ENCODE data around the gene RPGRIP1. TPM values are rescaled to one million over a fixed set of nuclear protein-coding genes. Genes with fewer than 3 reads are reported as not detected.

RPGRIP1 gene
- polyA plus RNA-seq (2013): 0.17 TPM

GRCh38 chr14:21279783-21280182, at the start of gene RPGRIP1:
RPGRIP1 (plus strand) TSS chr14:21280083; CDS start chr14:21287977, 7,894 bp downstream.
- CTCF ChIA-PET: interaction anchor here (0.9 kb wide), 1 partner anchor 9 kb away, joined by 4 read pairs; no protein-coding TSS in a partner anchor
- H3K4me3 ChIP-seq (ENCODE audit: control insufficient read depth in 1 of 7, extremely low read depth in 1 of 7, insufficient read depth in 4 of 7, low read depth in 2 of 7, low read length in 6 of 7): no peak within 1 kb of the TSS
- H3K27ac ChIP-seq (ENCODE audit: insufficient read depth in 1 of 2, low read depth in 1 of 2, low read length in 2 of 2, poor library complexity in 1 of 2, severe bottlenecking in 2 of 2): no peak within 1 kb of the TSS
- no peaks in the 10 kb centered on the region for H3K4me1 ChIP-seq (ENCODE audit: control extremely low read depth in 1 of 4, control insufficient read depth in 4 of 4, insufficient read depth in 4 of 4, low read length in 3 of 4)
- no peaks in the 10 kb centered on the region for H3K36me3 ChIP-seq (ENCODE audit: control insufficient read depth in 4 of 4, insufficient read depth in 4 of 4, low read length in 3 of 4)
- POLR2A ChIA-PET: no interaction called here
- DNase-seq: no peak
- no peaks in the 10 kb centered on the region for H3K27me3 ChIP-seq (replicated peaks in 2 of 5; ENCODE audit: control insufficient read depth in 4 of 5, insufficient read depth in 5 of 5, low read length in 4 of 5)
- no peaks in the 10 kb centered on the region for H3K9me3 ChIP-seq (ENCODE audit: control extremely low read depth in 1 of 5, control insufficient read depth in 4 of 5, insufficient read depth in 2 of 5, low read depth in 1 of 5, low read length in 4 of 5)
- no CpG with 5 or more reads among the region's 2 CpGs for WGBS (ENCODE audit: insufficient coverage)

DNA sequence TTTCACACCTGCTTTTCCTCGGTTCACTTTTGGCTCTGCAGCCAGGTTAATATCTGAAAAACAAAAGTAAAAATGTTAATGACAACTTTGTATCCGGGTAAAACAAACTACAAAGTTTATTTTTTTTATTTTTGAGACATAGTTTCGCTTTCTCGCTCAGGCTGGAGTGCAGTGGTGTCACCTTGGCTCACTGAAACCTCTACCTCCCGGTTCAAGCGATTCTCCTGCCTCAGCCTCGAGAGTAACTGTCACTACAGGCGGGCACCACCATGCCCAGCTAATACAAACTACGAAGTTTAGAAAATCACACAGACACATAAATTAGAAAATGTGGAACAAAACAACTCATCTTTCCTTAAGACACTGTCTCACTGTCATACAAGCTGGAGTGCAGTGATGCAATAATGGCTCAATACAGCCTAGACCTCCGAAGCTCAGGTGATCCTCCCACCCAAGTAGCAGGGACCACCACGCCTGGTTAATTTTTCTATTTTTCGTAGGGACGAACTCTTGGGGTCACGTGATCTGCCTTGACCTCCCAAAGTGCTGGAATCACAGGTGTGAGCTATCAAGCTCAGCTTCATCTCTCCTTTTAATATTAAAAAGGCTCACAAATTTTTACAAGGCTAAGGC, 48.7 kb upstream of the RPGRIP1 start:
- H3K4me3 ChIP-seq (ENCODE audit: control insufficient read depth in 1 of 7, extremely low read depth in 1 of 7, insufficient read depth in 4 of 7, low read depth in 2 of 7, low read length in 6 of 7): no peak overlapping the region
- no peak for DNase-seq
- no peaks in the 10 kb centered on the region for H3K9me3 ChIP-seq (ENCODE audit: control extremely low read depth in 1 of 5, control insufficient read depth in 4 of 5, insufficient read depth in 2 of 5, low read depth in 1 of 5, low read length in 4 of 5)
- ChIA-PET POLR2A (interaction anchor here (0.8 kb wide), 1 partner anchor 246 kb away, joined by 6 read pairs; the partner anchor contains the start of genes RAB2B and TOX4), CTCF (interaction anchor here (0.8 to 2.6 kb wide), 5 partner anchors 9 to 116 kb away, joined by 3 to 13 read pairs (median 4); no protein-coding TSS in a partner anchor)
- no peak overlapping the region for H3K27ac ChIP-seq (ENCODE audit: insufficient read depth in 1 of 2, low read depth in 1 of 2, low read length in 2 of 2, poor library complexity in 1 of 2, severe bottlenecking in 2 of 2)
- H3K27me3 ChIP-seq (replicated peaks in 2 of 5; ENCODE audit: control insufficient read depth in 4 of 5, insufficient read depth in 5 of 5, low read length in 4 of 5): no peaks in the 10 kb centered on the region
- peaks cover 29 to 90% (median 56%) of the 10 kb centered on the region in 4 experiments for H3K36me3 ChIP-seq (ENCODE audit: control insufficient read depth in 4 of 4, insufficient read depth in 4 of 4, low read length in 3 of 4)
- WGBS (ENCODE audit: insufficient coverage): 97% methylated on average over 11 of the region's 14 CpGs
- peaks cover 0 to 2% (median 0%) of the 10 kb centered on the region in 4 experiments for H3K4me1 ChIP-seq (ENCODE audit: control extremely low read depth in 1 of 4, control insufficient read depth in 4 of 4, insufficient read depth in 4 of 4, low read length in 3 of 4)

- H3K27ac ChIP-seq (ENCODE audit: insufficient read depth in 1 of 2, low read depth in 1 of 2, low read length in 2 of 2, poor library complexity in 1 of 2, severe bottlenecking in 2 of 2): peak overlapping the region in 1 of 2 experiments; percentile 20
- WGBS (ENCODE audit: insufficient coverage): 82% methylated on average over 7 of the region's 8 CpGs
- no peaks in the 10 kb centered on the region for H3K27me3 ChIP-seq (replicated peaks in 2 of 5; ENCODE audit: control insufficient read depth in 4 of 5, insufficient read depth in 5 of 5, low read length in 4 of 5)
- no peak overlapping the region for H3K4me3 ChIP-seq (ENCODE audit: control insufficient read depth in 1 of 7, extremely low read depth in 1 of 7, insufficient read depth in 4 of 7, low read depth in 2 of 7, low read length in 6 of 7)
- H3K4me1 ChIP-seq (ENCODE audit: control extremely low read depth in 1 of 4, control insufficient read depth in 4 of 4, insufficient read depth in 4 of 4, low read length in 3 of 4): peaks cover 0 to 2% (median 0%) of the 10 kb centered on the region in 4 experiments
- ChIA-PET POLR2A (interaction anchor here (0.6 kb wide), 1 partner anchor 284 kb away, joined by 4 read pairs; no protein-coding TSS in a partner anchor), CTCF (no interaction called here)
- H3K9me3 ChIP-seq (ENCODE audit: control extremely low read depth in 1 of 5, control insufficient read depth in 4 of 5, insufficient read depth in 2 of 5, low read depth in 1 of 5, low read length in 4 of 5): no peaks in the 10 kb centered on the region
- peak; percentile 24 to 47 (median 41) for DNase-seq
- H3K36me3 ChIP-seq (ENCODE audit: control insufficient read depth in 4 of 4, insufficient read depth in 4 of 4, low read length in 3 of 4): peaks cover 23 to 92% (median 47%) of the 10 kb centered on the region in 4 experiments
These were observed 46.3 kb upstream of the RPGRIP1 start for GRCh38 chr14:21233457-21234076.

DNA sequence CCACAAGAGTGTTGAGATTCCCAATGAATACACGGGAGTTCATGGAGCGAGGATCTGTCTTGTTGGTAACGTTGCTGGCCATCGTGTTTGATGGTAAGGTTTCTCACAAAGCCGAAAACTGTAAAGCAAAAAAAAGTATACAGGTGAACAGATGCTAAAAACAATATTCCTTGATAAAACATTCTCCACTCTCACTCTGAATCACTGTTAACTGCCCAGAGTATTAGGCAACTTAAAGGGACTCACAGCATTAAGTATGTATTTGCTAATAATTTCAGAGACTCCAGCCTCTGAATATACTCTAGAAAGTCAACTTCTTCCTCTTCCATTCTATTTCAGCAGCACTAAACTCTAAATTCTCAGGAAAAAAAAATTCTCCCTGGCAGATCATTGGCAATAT, 45.8 kb upstream of the RPGRIP1 start:
- Histone ChIP-seq H3K4me1 (ENCODE audit: control extremely low read depth in 1 of 4, control insufficient read depth in 4 of 4, insufficient read depth in 4 of 4, low read length in 3 of 4) (peaks cover 0 to 2% (median 0%) of the 10 kb centered on the region in 4 experiments), H3K4me3 (ENCODE audit: control insufficient read depth in 1 of 7, extremely low read depth in 1 of 7, insufficient read depth in 4 of 7, low read depth in 2 of 7, low read length in 6 of 7) (no peak overlapping the region), H3K36me3 (ENCODE audit: control insufficient read depth in 4 of 4, insufficient read depth in 4 of 4, low read length in 3 of 4) (peaks cover 21 to 92% (median 45%) of the 10 kb centered on the region in 4 experiments), H3K27me3 (replicated peaks in 2 of 5; ENCODE audit: control insufficient read depth in 4 of 5, insufficient read depth in 5 of 5, low read length in 4 of 5) (no peaks in the 10 kb centered on the region), H3K9me3 (ENCODE audit: control extremely low read depth in 1 of 5, control insufficient read depth in 4 of 5, insufficient read depth in 2 of 5, low read depth in 1 of 5, low read length in 4 of 5) (no peaks in the 10 kb centered on the region), H3K27ac (ENCODE audit: insufficient read depth in 1 of 2, low read depth in 1 of 2, low read length in 2 of 2, poor library complexity in 1 of 2, severe bottlenecking in 2 of 2) (peak overlapping the region in 1 of 2 experiments; percentile 20)
- WGBS (ENCODE audit: insufficient coverage): 100% methylated on average over 2 of the region's 5 CpGs
- ChIA-PET CTCF (no interaction called here), POLR2A (no interaction called here)
- no peak for DNase-seq

DNA sequence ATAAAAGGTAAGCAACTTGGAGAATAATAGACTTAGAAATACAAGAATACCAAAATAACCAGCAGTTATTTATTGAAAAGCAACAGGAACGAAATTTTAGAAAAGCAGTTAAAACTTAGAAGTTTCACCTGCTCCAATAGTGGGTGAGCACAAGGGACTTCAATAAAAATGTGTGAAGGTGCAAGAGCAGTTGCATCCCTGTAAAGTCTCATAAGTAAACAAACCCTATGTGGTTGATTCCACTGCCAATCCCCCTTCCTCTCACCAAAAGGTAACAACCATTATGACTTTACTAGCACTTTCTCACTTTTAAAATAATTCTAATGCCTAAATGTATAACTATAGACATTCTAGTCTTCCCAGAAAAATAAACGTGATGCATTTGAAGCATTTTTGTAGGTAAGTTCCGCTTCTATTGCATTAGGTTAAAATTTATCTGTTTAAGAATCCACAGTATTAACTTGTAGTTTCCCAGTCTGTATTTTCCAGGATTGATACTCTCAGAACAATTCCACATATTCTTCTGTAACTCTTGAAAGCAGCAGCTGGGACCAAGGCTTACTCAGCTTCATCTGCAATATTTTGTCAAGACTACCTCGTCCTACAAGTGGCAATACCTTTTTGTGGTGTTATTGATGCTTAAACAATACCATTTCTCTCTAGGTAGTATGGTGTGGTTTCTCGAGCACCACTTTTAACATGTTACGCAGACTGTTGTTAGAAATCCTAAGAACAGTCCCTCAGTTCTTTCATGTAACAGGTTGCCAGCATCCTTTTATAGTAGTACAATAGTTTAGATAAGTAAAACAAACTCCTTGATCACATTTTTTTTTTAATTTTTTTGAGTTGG, 42.7 kb upstream of the RPGRIP1 start:
- ChIA-PET CTCF (no interaction called here), POLR2A (no interaction called here)
- H3K4me3 ChIP-seq (ENCODE audit: control insufficient read depth in 1 of 7, extremely low read depth in 1 of 7, insufficient read depth in 4 of 7, low read depth in 2 of 7, low read length in 6 of 7): no peak overlapping the region
- H3K9me3 ChIP-seq (ENCODE audit: control extremely low read depth in 1 of 5, control insufficient read depth in 4 of 5, insufficient read depth in 2 of 5, low read depth in 1 of 5, low read length in 4 of 5): no peaks in the 10 kb centered on the region
- no peak for DNase-seq
- WGBS (ENCODE audit: insufficient coverage): 100% methylated on average over 1 of the region's 6 CpGs
- H3K36me3 ChIP-seq (ENCODE audit: control insufficient read depth in 4 of 4, insufficient read depth in 4 of 4, low read length in 3 of 4): peaks cover 18 to 81% (median 29%) of the 10 kb centered on the region in 4 experiments
- H3K4me1 ChIP-seq (ENCODE audit: control extremely low read depth in 1 of 4, control insufficient read depth in 4 of 4, insufficient read depth in 4 of 4, low read length in 3 of 4): no peaks in the 10 kb centered on the region
- no peaks in the 10 kb centered on the region for H3K27me3 ChIP-seq (replicated peaks in 2 of 5; ENCODE audit: control insufficient read depth in 4 of 5, insufficient read depth in 5 of 5, low read length in 4 of 5)
- H3K27ac ChIP-seq (ENCODE audit: insufficient read depth in 1 of 2, low read depth in 1 of 2, low read length in 2 of 2, poor library complexity in 1 of 2, severe bottlenecking in 2 of 2): no peak overlapping the region

GRCh38 chr14:21238823-21239518, 40.9 kb upstream of the RPGRIP1 start:
- no peaks in the 10 kb centered on the region for H3K9me3 ChIP-seq (ENCODE audit: control extremely low read depth in 1 of 5, control insufficient read depth in 4 of 5, insufficient read depth in 2 of 5, low read depth in 1 of 5, low read length in 4 of 5)
- peaks cover 12 to 78% (median 22%) of the 10 kb centered on the region in 4 experiments for H3K36me3 ChIP-seq (ENCODE audit: control insufficient read depth in 4 of 4, insufficient read depth in 4 of 4, low read length in 3 of 4)
- 100% methylated on average over 6 of the region's 11 CpGs for WGBS (ENCODE audit: insufficient coverage)
- no peak overlapping the region for H3K4me3 ChIP-seq (ENCODE audit: control insufficient read depth in 1 of 7, extremely low read depth in 1 of 7, insufficient read depth in 4 of 7, low read depth in 2 of 7, low read length in 6 of 7)
- H3K4me1 ChIP-seq (ENCODE audit: control extremely low read depth in 1 of 4, control insufficient read depth in 4 of 4, insufficient read depth in 4 of 4, low read length in 3 of 4): no peaks in the 10 kb centered on the region
- ChIA-PET CTCF (interaction anchor here (1.0 to 2.0 kb wide), 4 partner anchors 8 to 69 kb away, joined by 3 to 13 read pairs (median 4); no protein-coding TSS in a partner anchor), POLR2A (interaction anchor here (0.6 to 0.8 kb wide), 2 partner anchors 26 to 146 kb away, joined by 3 to 4 read pairs; no protein-coding TSS in a partner anchor)
- no peak overlapping the region for H3K27ac ChIP-seq (ENCODE audit: insufficient read depth in 1 of 2, low read depth in 1 of 2, low read length in 2 of 2, poor library complexity in 1 of 2, severe bottlenecking in 2 of 2)
- DNase-seq: no peak
- no peaks in the 10 kb centered on the region for H3K27me3 ChIP-seq (replicated peaks in 2 of 5; ENCODE audit: control insufficient read depth in 4 of 5, insufficient read depth in 5 of 5, low read length in 4 of 5)

Data from common myeloid progenitor, CD34-positive (primary cell).